ENCODE data around the gene TIMM10.

GRCh38 chr11:57547854-57548377 lies 17.4 kb upstream of the TIMM10 start:
- no peak for TF ChIP-seq CTCF (IDR thresholded peaks at IDR 0.05; ENCODE audit: poor library complexity)
- no peak for TF ChIP-seq EZH2 (IDR thresholded peaks at IDR 0.05; ENCODE audit: borderline replicate concordance)
